K562 (cell line): ENCODE data around the gene RNGTT. TPM values are rescaled to one million over a fixed set of nuclear protein-coding genes. Genes with fewer than 3 reads are reported as not detected.

Experiments
- ATAC-seq: fragments of 200-7000 bp; cut with Tn5 transposase; 3 replicates; pipeline ENCODE4 v1.9.1; 2020; ENCODE audit warnings: moderate library complexity
- BruUV-seq: library from RNA; stranded (reverse); fragments of 400-500 nt; replicated peaks from 2 replicates; lab custom pipeline; 2021; lab: Mats Ljungman, UMichigan
- CTCF ChIA-PET: fragments of 300-600 bp; formaldehyde crosslinking; extraction: SDS; loops from one replicate; lab custom pipeline; 2021; ENCODE audit warnings: low intra/inter-chr PET ratio; lab: Yijun Ruan, JAX
- POLR2A ChIA-PET: fragments of 300-600, 350-650 bp; sonication (Branson Sonifier 250); formaldehyde crosslinking; extraction: SDS; loops from one replicate; lab custom pipeline; 2021; ENCODE audit warnings: antibody characterized with exemption, inconsistent platforms; lab: Yijun Ruan, JAX
- DNase-seq, 4 experiments: peaks; one replicate each; pipeline versions ENCODE4 v3.0.0 to v3.0.0-alpha.2; 2011 to 2018; ENCODE audit warnings: low spot score in 3 of 4, mixed read lengths in 3 of 4; ENCODE audit errors: extremely low read depth in 1 of 4
- FAIRE-seq: peaks from 2 replicates; lab custom pipeline; 2011; peaks lifted over from hg19 to GRCh38; lab: Jason Lieb, UNC
- H2AFZ ChIP-seq: 2 replicates; pipeline ENCODE4 v1.6.0; 2011; ENCODE audit warnings: low read depth, low read length, control low read depth, inconsistent platforms
- H3K27ac ChIP-seq: fragments of 200-600 bp; 3 replicates; pipeline ENCODE4 v1.8.0; 2011; ENCODE audit warnings: low read depth, mild to moderate bottlenecking, control low read depth, inconsistent platforms, low read length, moderate library complexity, mixed read lengths; ENCODE audit errors: extremely low read depth
- H3K27me3 ChIP-seq, 2 experiments: fragments of 300-600 bp in 1 of 2; 2 replicates in 1 of 2; 3 replicates in 1 of 2; pipeline versions ENCODE4 v1.6.0 to v1.8.0; 2011; ENCODE audit warnings: inconsistent platforms in 2 of 2, low read length in 2 of 2, mild to moderate bottlenecking in 1 of 2, mixed read lengths in 1 of 2, moderate library complexity in 1 of 2; ENCODE audit not compliant: control insufficient read depth in 2 of 2, insufficient read depth in 2 of 2
- H3K36me3 ChIP-seq: fragments of 300-600 bp; 3 replicates; pipeline ENCODE4 v1.8.0; 2011; ENCODE audit warnings: mild to moderate bottlenecking, low read length, inconsistent platforms; ENCODE audit not compliant: control insufficient read depth, insufficient read depth
- H3K4me1 ChIP-seq, 2 experiments: fragments of 200-600 bp in 1 of 2; replicated peaks in 1 of 2; 2 replicates in 1 of 2; 3 replicates in 1 of 2; pipeline versions ENCODE4 v1.5.1 to v1.8.0; 2011; ENCODE audit warnings: inconsistent platforms in 2 of 2, low read length in 2 of 2, mild to moderate bottlenecking in 1 of 2, mixed read lengths in 1 of 2, moderate library complexity in 1 of 2; ENCODE audit not compliant: control insufficient read depth in 2 of 2, insufficient read depth in 2 of 2
- H3K4me2 ChIP-seq: 2 replicates; pipeline ENCODE4 v1.6.1; 2011; ENCODE audit warnings: low read length, control low read depth, inconsistent platforms, mixed read lengths; ENCODE audit not compliant: insufficient read depth
- H3K4me3 ChIP-seq: fragments of 200-600 bp; sonication (generic), shearing (Covaris generic); 2 replicates; pipeline ENCODE4 v1.5.1; 2016; ENCODE audit warnings: control low read depth, inconsistent platforms
- H3K79me2 ChIP-seq: fragments of 200-600 bp; 3 replicates; pipeline ENCODE4 v1.8.0; 2011; ENCODE audit warnings: low read length, inconsistent platforms; ENCODE audit not compliant: control insufficient read depth, insufficient read depth
- H3K9ac ChIP-seq, 2 experiments: 2 replicates each; pipeline versions ENCODE4 v1.6.0 to v1.6.1; 2011; ENCODE audit warnings: low read depth in 2 of 2, low read length in 2 of 2, control low read depth in 1 of 2, inconsistent platforms in 1 of 2, mild to moderate bottlenecking in 1 of 2, mixed read lengths in 1 of 2; ENCODE audit not compliant: insufficient read depth in 1 of 2
- H3K9me1 ChIP-seq: one replicate; pipeline ENCODE4 v1.6.0; 2011; ENCODE audit warnings: inconsistent platforms, mild to moderate bottlenecking, low read length, moderate library complexity; ENCODE audit not compliant: control insufficient read depth, insufficient read depth
- H3K9me3 ChIP-seq: replicated peaks from 2 replicates; pipeline ENCODE4 v1.5.1; 2011; ENCODE audit warnings: low read depth, low read length, inconsistent platforms; ENCODE audit not compliant: control insufficient read depth, insufficient read depth
- H4K20me1 ChIP-seq: replicated peaks from 2 replicates; pipeline ENCODE4 v1.6.1; 2011; ENCODE audit warnings: low read length, inconsistent platforms, mixed read lengths; ENCODE audit not compliant: control insufficient read depth, insufficient read depth
- BDP1 ChIP-seq: IDR thresholded peaks from 3 replicates; pipeline ENCODE4 v1.6.1; 2011; ENCODE audit not compliant: insufficient read length, insufficient read depth
- EZH2 ChIP-seq: IDR thresholded peaks from 2 replicates; pipeline ENCODE4 v1.6.1; 2012; ENCODE audit warnings: low read depth, mild to moderate bottlenecking, inconsistent platforms, low read length, borderline replicate concordance
- FOS ChIP-seq: IDR thresholded peaks from 3 replicates; pipeline ENCODE4 v1.6.1; 2011; ENCODE audit not compliant: insufficient read length; ENCODE audit errors: extremely low read depth
- POLR2A ChIP-seq: fragments of 450-650 bp; conservative IDR thresholded peaks from 2 replicates; pipeline ENCODE4 v1.6.1; 2016
- POLR3G ChIP-seq: IDR thresholded peaks from 2 replicates; pipeline ENCODE4 v1.6.1; 2011; ENCODE audit not compliant: insufficient read length, insufficient replicate concordance; ENCODE audit errors: extremely low read depth
- ZNF239 ChIP-seq: fragments of 250-450 bp; sonication (Bioruptor Pico); IDR thresholded peaks from 2 replicates; pipeline ENCODE4 v1.4.0; 2020; ENCODE audit warnings: mild to moderate bottlenecking
- ZNF384 ChIP-seq: IDR thresholded peaks from 2 replicates; pipeline ENCODE4 v1.6.1; 2012; ENCODE audit warnings: low read depth, low read length, improper control_type of control experiment
- ZNF584 ChIP-seq: fragments of 200-800 bp; sonication (Bioruptor generic); IDR thresholded peaks from 2 replicates; pipeline ENCODE4 v1.6.1; 2016; ENCODE audit warnings: low read depth, mild to moderate bottlenecking, missing genetic modification characterization, missing compliant biosample characterization
- WGBS: fragments of 100-300 bp; shearing (Covaris generic); methylation state at CpG from one replicate; pipeline ENCODE4 v1.1.6; 2016; ENCODE audit warnings: low coverage, mixed read lengths; ENCODE audit not compliant: insufficient coverage; ENCODE audit errors: missing lambda C conversion rate; 5-methylcytosine and 5-hydroxymethylcytosine counted together
- in situ Hi-C: fragments of 300-500 bp; cut with MboI; formaldehyde crosslinking; loops from 4 replicates; pipeline ENCODE4 v1.15.0; 2018; ENCODE audit warnings: inconsistent platforms, mixed read lengths
- intact Hi-C: fragments of 100-400 bp; cut with micrococcal nuclease; formaldehyde crosslinking; loops from 2 replicates; pipeline ENCODE4 v1.14.2; 2022
- polyA plus RNA-seq, 8 experiments: library from polyadenylated mRNA; depleted of rRNA in 4 of 8; stranded (reverse) in 5 of 8; unstranded in 3 of 8; fragments of >200 nt; fragmentation: Nextera tagmentation in 2 of 8; fragmentation: Illumina TruSeq in 1 of 8; extraction: Ambion mirVana in 2 of 8; extraction: Trizol in 1 of 8; gene quantifications; 2 replicates each; pipeline versions ENCODE4 v1.2.1 to v1.2.3, GENCODE V29; 2011 to 2014; ENCODE audit warnings: inconsistent platforms in 1 of 8, missing spikeins in 1 of 8
- total RNA-seq, 7 experiments: library from RNA; depleted of rRNA in 6 of 7; stranded (reverse); fragments of >200 nt in 6 of 7; fragmentation: Illumina TruSeq in 2 of 7; extraction: Trizol in 2 of 7; gene quantifications; 2 replicates each; pipeline versions ENCODE4 v1.2.1 to v1.2.3, GENCODE V29; 2011 to 2021; ENCODE audit warnings: low replicate concordance in 1 of 7
- TF ChIP-seq, protein P1 (sequence below): fragments of 250-450 bp; sonication (Bioruptor Pico); IDR thresholded peaks from 2 replicates; pipeline ENCODE4 v1.8.0; 2022; ENCODE audit warnings: inconsistent platforms, mild to moderate bottlenecking, moderate library complexity, borderline replicate concordance
- TF ChIP-seq, protein P2 (sequence below), 2 experiments: fragments of 450-650 bp; IDR thresholded peaks; 2 replicates each; pipeline ENCODE4 v1.6.1; 2016
- TF ChIP-seq, protein P3 (sequence below): fragments of 450-650 bp; IDR thresholded peaks from 2 replicates; pipeline ENCODE4 v1.7.1; 2018; ENCODE audit warnings: mild to moderate bottlenecking, low read depth; ENCODE audit not compliant: partially characterized antibody
- TF ChIP-seq, protein P4 (sequence below), 2 experiments: fragments of 450-650 bp in 1 of 2; sonication (generic) in 1 of 2; formaldehyde crosslinking; conservative IDR thresholded peaks; 2 replicates each; pipeline versions ENCODE4 v1.4.0 to v1.8.1; 2020 to 2022; ENCODE audit warnings: mild to moderate bottlenecking in 1 of 2, missing genetic modification reagents in 1 of 2
- TF ChIP-seq, protein P5 (sequence below): fragments of 450-650 bp; IDR thresholded peaks from 2 replicates; pipeline ENCODE4 v1.6.1; 2017; ENCODE audit warnings: antibody characterized with exemption
- TF ChIP-seq, protein P6 (sequence below): fragments of 250-450 bp; sonication (Bioruptor Pico); IDR thresholded peaks from 2 replicates; pipeline ENCODE4 v1.4.0; 2020

The RNGTT gene
- total and polyA plus RNA-seq, 9 of the 15 experiments (the other 6 are each of a cell fraction or from before 2014, with no cell fraction given) = 6.1 to 31.7 (median 19.5) TPM

DNA sequence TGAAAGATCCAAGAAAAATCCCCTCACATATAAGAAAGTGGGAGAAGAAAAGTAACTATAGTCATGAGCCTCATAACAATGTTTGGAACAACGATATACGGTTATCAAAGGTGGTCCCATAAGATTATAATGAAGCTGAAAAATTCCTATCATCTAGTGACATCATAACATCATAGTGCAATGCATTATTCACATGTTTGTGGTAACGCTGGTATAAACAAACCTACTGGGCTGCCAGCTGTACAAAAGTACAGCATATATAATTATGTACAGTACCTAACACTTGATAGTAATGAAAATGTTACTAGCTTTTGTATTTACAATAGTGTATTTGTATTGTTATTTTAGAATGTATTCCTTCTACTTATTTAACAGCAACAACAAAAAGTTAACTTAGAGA, 240.7 kb downstream of the RNGTT start:
- FAIRE-seq = no peak
- Histone ChIP-seq H3K9me1 (no peaks in the 10 kb centered on the region), H3K79me2 (no peaks in the 10 kb centered on the region), H3K4me1 (no peaks in the 10 kb centered on the region; a peak in 1 of 5 replicates), H3K4me3 (no peak overlapping the region), H2AFZ (no peak overlapping the region), H3K9me3 (no peaks in the 10 kb centered on the region), H4K20me1 (no peaks in the 10 kb centered on the region), H3K27ac (no peak overlapping the region), H3K9ac (no peak overlapping the region), H3K4me2 (no peak overlapping the region), H3K36me3 (no peaks in the 10 kb centered on the region), H3K27me3 (no peaks in the 10 kb centered on the region)
- BruUV-seq = no TSS peak
- ChIA-PET POLR2A (no interaction called here), CTCF (no interaction called here)
- in situ Hi-C loops (no loop called here), intact Hi-C loops (no loop called here)
- WGBS = 80% methylated on average over 3 of the region's 3 CpGs
- no peak for DNase-seq
- ATAC-seq = no peak
- TF ChIP-seq ZNF239 (CRISPR knock-in tag) (no peak), POLR3G (no peak), ZNF584 (CRISPR knock-in tag) (no peak), EZH2 (no peak), ZNF384 (no peak), FOS (no peak), POLR2A (no peak), BDP1 (no peak)
- TF ChIP-seq, protein P1, sequence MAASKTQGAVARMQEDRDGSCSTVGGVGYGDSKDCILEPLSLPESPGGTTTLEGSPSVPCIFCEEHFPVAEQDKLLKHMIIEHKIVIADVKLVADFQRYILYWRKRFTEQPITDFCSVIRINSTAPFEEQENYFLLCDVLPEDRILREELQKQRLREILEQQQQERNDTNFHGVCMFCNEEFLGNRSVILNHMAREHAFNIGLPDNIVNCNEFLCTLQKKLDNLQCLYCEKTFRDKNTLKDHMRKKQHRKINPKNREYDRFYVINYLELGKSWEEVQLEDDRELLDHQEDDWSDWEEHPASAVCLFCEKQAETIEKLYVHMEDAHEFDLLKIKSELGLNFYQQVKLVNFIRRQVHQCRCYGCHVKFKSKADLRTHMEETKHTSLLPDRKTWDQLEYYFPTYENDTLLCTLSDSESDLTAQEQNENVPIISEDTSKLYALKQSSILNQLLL (CRISPR knock-in tag) = no peak
- TF ChIP-seq, protein P2, sequence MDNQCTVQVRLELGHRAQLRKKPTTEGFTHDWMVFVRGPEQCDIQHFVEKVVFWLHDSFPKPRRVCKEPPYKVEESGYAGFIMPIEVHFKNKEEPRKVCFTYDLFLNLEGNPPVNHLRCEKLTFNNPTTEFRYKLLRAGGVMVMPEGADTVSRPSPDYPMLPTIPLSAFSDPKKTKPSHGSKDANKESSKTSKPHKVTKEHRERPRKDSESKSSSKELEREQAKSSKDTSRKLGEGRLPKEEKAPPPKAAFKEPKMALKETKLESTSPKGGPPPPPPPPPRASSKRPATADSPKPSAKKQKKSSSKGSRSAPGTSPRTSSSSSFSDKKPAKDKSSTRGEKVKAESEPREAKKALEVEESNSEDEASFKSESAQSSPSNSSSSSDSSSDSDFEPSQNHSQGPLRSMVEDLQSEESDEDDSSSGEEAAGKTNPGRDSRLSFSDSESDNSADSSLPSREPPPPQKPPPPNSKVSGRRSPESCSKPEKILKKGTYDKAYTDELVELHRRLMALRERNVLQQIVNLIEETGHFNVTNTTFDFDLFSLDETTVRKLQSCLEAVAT (IDR thresholded peaks at IDR 0.05) = no peak
- TF ChIP-seq, protein P3, sequence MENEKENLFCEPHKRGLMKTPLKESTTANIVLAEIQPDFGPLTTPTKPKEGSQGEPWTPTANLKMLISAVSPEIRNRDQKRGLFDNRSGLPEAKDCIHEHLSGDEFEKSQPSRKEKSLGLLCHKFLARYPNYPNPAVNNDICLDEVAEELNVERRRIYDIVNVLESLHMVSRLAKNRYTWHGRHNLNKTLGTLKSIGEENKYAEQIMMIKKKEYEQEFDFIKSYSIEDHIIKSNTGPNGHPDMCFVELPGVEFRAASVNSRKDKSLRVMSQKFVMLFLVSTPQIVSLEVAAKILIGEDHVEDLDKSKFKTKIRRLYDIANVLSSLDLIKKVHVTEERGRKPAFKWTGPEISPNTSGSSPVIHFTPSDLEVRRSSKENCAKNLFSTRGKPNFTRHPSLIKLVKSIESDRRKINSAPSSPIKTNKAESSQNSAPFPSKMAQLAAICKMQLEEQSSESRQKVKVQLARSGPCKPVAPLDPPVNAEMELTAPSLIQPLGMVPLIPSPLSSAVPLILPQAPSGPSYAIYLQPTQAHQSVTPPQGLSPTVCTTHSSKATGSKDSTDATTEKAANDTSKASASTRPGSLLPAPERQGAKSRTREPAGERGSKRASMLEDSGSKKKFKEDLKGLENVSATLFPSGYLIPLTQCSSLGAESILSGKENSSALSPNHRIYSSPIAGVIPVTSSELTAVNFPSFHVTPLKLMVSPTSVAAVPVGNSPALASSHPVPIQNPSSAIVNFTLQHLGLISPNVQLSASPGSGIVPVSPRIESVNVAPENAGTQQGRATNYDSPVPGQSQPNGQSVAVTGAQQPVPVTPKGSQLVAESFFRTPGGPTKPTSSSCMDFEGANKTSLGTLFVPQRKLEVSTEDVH = no peak
- TF ChIP-seq, protein P4, sequence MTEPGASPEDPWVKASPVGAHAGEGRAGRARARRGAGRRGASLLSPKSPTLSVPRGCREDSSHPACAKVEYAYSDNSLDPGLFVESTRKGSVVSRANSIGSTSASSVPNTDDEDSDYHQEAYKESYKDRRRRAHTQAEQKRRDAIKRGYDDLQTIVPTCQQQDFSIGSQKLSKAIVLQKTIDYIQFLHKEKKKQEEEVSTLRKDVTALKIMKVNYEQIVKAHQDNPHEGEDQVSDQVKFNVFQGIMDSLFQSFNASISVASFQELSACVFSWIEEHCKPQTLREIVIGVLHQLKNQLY (CRISPR knock-in tag; conservative IDR thresholded peaks at IDR 0.05) = no peak
- TF ChIP-seq, protein P5, sequence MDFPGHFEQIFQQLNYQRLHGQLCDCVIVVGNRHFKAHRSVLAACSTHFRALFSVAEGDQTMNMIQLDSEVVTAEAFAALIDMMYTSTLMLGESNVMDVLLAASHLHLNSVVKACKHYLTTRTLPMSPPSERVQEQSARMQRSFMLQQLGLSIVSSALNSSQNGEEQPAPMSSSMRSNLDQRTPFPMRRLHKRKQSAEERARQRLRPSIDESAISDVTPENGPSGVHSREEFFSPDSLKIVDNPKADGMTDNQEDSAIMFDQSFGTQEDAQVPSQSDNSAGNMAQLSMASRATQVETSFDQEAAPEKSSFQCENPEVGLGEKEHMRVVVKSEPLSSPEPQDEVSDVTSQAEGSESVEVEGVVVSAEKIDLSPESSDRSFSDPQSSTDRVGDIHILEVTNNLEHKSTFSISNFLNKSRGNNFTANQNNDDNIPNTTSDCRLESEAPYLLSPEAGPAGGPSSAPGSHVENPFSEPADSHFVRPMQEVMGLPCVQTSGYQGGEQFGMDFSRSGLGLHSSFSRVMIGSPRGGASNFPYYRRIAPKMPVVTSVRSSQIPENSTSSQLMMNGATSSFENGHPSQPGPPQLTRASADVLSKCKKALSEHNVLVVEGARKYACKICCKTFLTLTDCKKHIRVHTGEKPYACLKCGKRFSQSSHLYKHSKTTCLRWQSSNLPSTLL = no peak
- TF ChIP-seq, protein P6, sequence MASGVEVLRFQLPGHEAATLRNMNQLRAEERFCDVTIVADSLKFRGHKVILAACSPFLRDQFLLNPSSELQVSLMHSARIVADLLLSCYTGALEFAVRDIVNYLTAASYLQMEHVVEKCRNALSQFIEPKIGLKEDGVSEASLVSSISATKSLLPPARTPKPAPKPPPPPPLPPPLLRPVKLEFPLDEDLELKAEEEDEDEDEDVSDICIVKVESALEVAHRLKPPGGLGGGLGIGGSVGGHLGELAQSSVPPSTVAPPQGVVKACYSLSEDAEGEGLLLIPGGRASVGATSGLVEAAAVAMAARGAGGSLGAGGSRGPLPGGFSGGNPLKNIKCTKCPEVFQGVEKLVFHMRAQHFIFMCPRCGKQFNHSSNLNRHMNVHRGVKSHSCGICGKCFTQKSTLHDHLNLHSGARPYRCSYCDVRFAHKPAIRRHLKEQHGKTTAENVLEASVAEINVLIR = no peak
